Raji (cell line): ENCODE measurements around the gene PYY.

ENCODE experiments used
- POLR2A ChIP-seq: IDR thresholded peaks from 2 replicates; pipeline ENCODE4 v1.6.1; 2011; ENCODE audit warnings: low read depth, low read length, control low read depth; ENCODE audit not compliant: insufficient read depth

The PYY gene

GRCh38 chr17:43958748-43959352 lies 5.1 kb upstream of the PYY start:
- no peak for TF ChIP-seq POLR2A

- no peak for TF ChIP-seq POLR2A
These were observed 2.5 kb upstream of the PYY start for GRCh38 chr17:43956222-43956621.

- no peak for TF ChIP-seq POLR2A
These were observed 745 bp downstream of the PYY start for GRCh38 chr17:43952724-43953666.

GRCh38 chr17:43952351-43952723 lies 1.4 kb downstream of the PYY start:
- no peak for TF ChIP-seq POLR2A

GRCh38 chr17:43951750-43952149 lies 2.0 kb downstream of the PYY start:
- no peak for TF ChIP-seq POLR2A

- TF ChIP-seq POLR2A: no peak
These were observed 3.2 kb downstream of the PYY start for GRCh38 chr17:43950554-43950953.

- no peak for TF ChIP-seq POLR2A
These were observed 4.0 kb downstream of the PYY start for GRCh38 chr17:43949781-43950180.

- TF ChIP-seq POLR2A: no peak
These were observed 7.0 kb downstream of the PYY start for GRCh38 chr17:43946781-43947180.

- TF ChIP-seq POLR2A: no peak
These were observed 8.5 kb downstream of the PYY start for GRCh38 chr17:43945074-43945829.

- no peak for TF ChIP-seq POLR2A
These were observed 11.6 kb downstream of the PYY start, which contains the start of gene PPY for GRCh38 chr17:43942051-43942685. PPY (minus strand) TSS chr17:43942476; CDS start chr17:43941654, 822 bp downstream.

- TF ChIP-seq POLR2A: no peak
These were observed 13.1 kb downstream of the PYY start for GRCh38 chr17:43940630-43941029.

GRCh38 chr17:43939886-43940285 lies 13.9 kb downstream of the PYY start:
- TF ChIP-seq POLR2A: no peak

GRCh38 chr17:43938838-43939182 lies 14.9 kb downstream of the PYY start:
- TF ChIP-seq POLR2A: no peak

GRCh38 chr17:43936434-43936833 lies 17.3 kb downstream of the PYY start:
- TF ChIP-seq POLR2A: no peak

- TF ChIP-seq POLR2A: no peak
These were observed 17.8 kb downstream of the PYY start for GRCh38 chr17:43935926-43936261.
